HG02884 (cell line): ENCODE results near the gene UPK3BL1.
"Not testable (repeated sequence)": the region's sequence is repeated elsewhere in the genome, so short reads cannot be mapped to it uniquely, and the experiment has no call there.

Source experiments
- ATAC-seq: cut with Tn5 transposase; IDR thresholded peaks from one replicate; pipeline ENCODE4 v1.9.1; 2021; ENCODE audit warnings: mild to moderate bottlenecking, moderate library complexity; ENCODE audit not compliant: unreplicated experiment

The UPK3BL1 gene

GRCh38 chr7:102642691-102643090, at the start of gene UPK3BL1:
Gene UPK3BL1 (minus strand): TSS chr7:102642791. CDS start chr7:102642741, 50 bp downstream.
- not testable (repeated sequence) for ATAC-seq

- ATAC-seq = not testable (repeated sequence)
Observed at GRCh38 chr7:102690602-102691001, 48.0 kb upstream of the UPK3BL1 start.

- ATAC-seq = peak; percentile 63
Observed at GRCh38 chr7:102689436-102690282, 47.1 kb upstream of the UPK3BL1 start.

- peak; percentile 60 for ATAC-seq
Observed at GRCh38 chr7:102688299-102689036, 45.9 kb upstream of the UPK3BL1 start.

- ATAC-seq = not testable (repeated sequence)
Observed at GRCh38 chr7:102682560-102682959, 40.0 kb upstream of the UPK3BL1 start.

- ATAC-seq = not testable (repeated sequence)
Observed at GRCh38 chr7:102680780-102681179, 38.2 kb upstream of the UPK3BL1 start.

- ATAC-seq = not testable (repeated sequence)
Observed at GRCh38 chr7:102675545-102675944, 33.0 kb upstream of the UPK3BL1 start.

GRCh38 chr7:102673447-102674067, 31.0 kb upstream of the UPK3BL1 start:
- not testable (repeated sequence) for ATAC-seq

- peak; percentile 15 for ATAC-seq
Observed at GRCh38 chr7:102671956-102672307, 29.3 kb upstream of the UPK3BL1 start.

- ATAC-seq = peak; percentile 83
Observed at GRCh38 chr7:102671166-102671955, 28.8 kb upstream of the UPK3BL1 start, which contains the start of gene POLR2J2. Gene POLR2J2 (minus strand): TSS chr7:102671663. CDS start chr7:102671601, 62 bp downstream.

GRCh38 chr7:102667523-102667922, 24.9 kb upstream of the UPK3BL1 start:
- not testable (repeated sequence) for ATAC-seq

GRCh38 chr7:102666850-102667249, 24.3 kb upstream of the UPK3BL1 start:
- not testable (repeated sequence) for ATAC-seq

- not testable (repeated sequence) for ATAC-seq
Observed at GRCh38 chr7:102664765-102665164, 22.2 kb upstream of the UPK3BL1 start.

- ATAC-seq = not testable (repeated sequence)
Observed at GRCh38 chr7:102649924-102650323, 7.3 kb upstream of the UPK3BL1 start, which contains the start of gene SPDYE2B. Gene SPDYE2B (plus strand): TSS chr7:102650319. CDS start chr7:102652349, 2,030 bp downstream.

GRCh38 chr7:102647813-102648212, 5.2 kb upstream of the UPK3BL1 start:
- not testable (repeated sequence) for ATAC-seq

GRCh38 chr7:102643404-102643803, 813 bp upstream of the UPK3BL1 start:
- not testable (repeated sequence) for ATAC-seq

GRCh38 chr7:102638848-102639247, 3.7 kb downstream of the UPK3BL1 start:
- ATAC-seq = peak; percentile 1

GRCh38 chr7:102636956-102637355, 5.6 kb downstream of the UPK3BL1 start:
- ATAC-seq = not testable (repeated sequence)

GRCh38 chr7:102635354-102635753, 7.2 kb downstream of the UPK3BL1 start:
- ATAC-seq = not testable (repeated sequence)

- not testable (repeated sequence) for ATAC-seq
Observed at GRCh38 chr7:102634299-102634698, 8.3 kb downstream of the UPK3BL1 start.
